Tracheal epithelial cell (primary cell): ENCODE results near the gene IGFBP2. TPM values are rescaled to one million over a fixed set of nuclear protein-coding genes. Genes with fewer than 3 reads are reported as not detected.

ENCODE experiments used
- total RNA-seq: library from RNA; depleted of rRNA; stranded (reverse); fragments of >200 nt; gene quantifications from 2 replicates; pipeline ENCODE4 v1.2.1, GENCODE V29; 2014

Gene IGFBP2, protein sequence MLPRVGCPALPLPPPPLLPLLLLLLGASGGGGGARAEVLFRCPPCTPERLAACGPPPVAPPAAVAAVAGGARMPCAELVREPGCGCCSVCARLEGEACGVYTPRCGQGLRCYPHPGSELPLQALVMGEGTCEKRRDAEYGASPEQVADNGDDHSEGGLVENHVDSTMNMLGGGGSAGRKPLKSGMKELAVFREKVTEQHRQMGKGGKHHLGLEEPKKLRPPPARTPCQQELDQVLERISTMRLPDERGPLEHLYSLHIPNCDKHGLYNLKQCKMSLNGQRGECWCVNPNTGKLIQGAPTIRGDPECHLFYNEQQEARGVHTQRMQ
- 41.8 and 90.6 TPM in 2 replicates for total RNA-seq

DNA sequence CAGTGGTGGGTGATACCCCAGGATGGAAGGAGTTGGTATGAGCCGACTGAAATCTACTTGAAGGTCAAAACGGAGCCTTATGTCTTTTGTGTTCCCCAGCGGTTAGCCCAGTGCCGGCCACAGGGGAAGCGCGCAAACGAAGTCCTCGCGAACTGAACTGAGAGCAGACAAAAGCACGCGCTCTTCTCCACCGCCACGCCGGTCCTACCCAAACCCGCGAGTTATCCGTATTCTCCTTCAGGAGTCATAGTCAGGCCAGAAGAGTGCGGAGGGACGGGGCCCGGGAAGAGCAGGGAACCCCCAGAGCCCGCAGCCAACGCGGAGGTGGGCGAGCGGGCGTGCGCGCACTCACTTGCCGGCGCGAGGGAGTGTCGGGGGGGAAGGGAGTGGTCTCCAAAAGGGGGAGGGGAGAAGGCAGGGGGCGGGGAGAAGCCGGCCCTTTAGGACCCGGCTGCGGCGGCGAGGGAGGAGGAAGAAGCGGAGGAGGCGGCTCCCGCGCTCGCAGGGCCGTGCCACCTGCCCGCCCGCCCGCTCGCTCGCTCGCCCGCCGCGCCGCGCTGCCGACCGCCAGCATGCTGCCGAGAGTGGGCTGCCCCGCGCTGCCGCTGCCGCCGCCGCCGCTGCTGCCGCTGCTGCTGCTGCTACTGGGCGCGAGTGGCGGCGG lies at the start of gene IGFBP2:
Gene IGFBP2 (plus strand): TSS at position 469 of the 664 bp plus-strand sequence. CDS start 104 bp downstream, at position 573.

DNA sequence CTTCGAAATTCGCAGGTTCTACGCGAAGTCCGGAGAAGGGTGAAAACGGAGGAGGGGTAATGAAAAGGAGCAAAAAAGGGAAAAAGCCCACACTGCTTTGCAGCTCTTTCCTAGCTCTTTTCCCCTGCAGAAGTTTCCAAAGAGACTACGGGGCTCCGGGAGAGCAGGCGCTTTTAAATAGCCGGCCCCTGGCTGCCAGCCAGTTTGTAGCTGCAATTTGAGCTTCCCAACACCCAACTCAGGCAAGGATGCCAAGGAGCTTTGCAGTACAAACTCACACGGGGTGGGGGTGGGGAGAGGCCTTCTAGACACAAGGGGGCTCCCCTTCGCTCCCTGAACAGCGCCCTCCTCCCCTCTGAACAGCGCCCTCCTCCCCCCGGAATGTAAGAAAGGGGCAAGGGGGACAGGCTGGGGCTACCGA lies 62.2 kb downstream of the IGFBP2 start, which contains the start of gene IGFBP5:
Gene IGFBP5 (minus strand): TSS at position 149 of the 421 bp plus-strand sequence. CDS start 774 bp downstream, outside the sequence.

Other genes with a start within 250 kb of the IGFBP2 start
- 8.4 and 10.9 TPM in 2 replicates for gene SMARCAL1, start 220.9 kb upstream of the IGFBP2 start, total RNA-seq
- gene RPL37A, start 134.6 kb upstream of the IGFBP2 start, total RNA-seq: 1,875 and 2,994 TPM in 2 replicates
- gene IGFBP5, start 62.1 kb downstream of the IGFBP2 start, total RNA-seq: 0.43 and 3.4 TPM in 2 replicates
- gene TNP1, start 226.6 kb downstream of the IGFBP2 start, total RNA-seq: not detected in 2 replicates